Measurements from ENCODE around the gene TESK2.

TESK2 gene

GRCh38 chr1:45334308-45335245, 156.4 kb downstream of the TESK2 start:
- no peak for DNase-seq (ENCODE audit: low read depth)
- H3K4me3 ChIP-seq (ENCODE audit: control insufficient read depth, low read depth, low read length) = no peak overlapping the region
- TF ChIP-seq CTCF (IDR thresholded peaks at IDR 0.05; ENCODE audit: control insufficient read depth, insufficient read depth, low read depth, low read length, missing control alignments) = no peak

- no peak overlapping the region for H3K4me3 ChIP-seq (ENCODE audit: control insufficient read depth, low read depth, low read length)
- no peak for DNase-seq (ENCODE audit: low read depth)
- TF ChIP-seq CTCF (IDR thresholded peaks at IDR 0.05; ENCODE audit: control insufficient read depth, insufficient read depth, low read depth, low read length, missing control alignments) = no peak
Measured at GRCh38 chr1:45332346-45332720, 158.6 kb downstream of the TESK2 start.

- no peak for TF ChIP-seq CTCF (IDR thresholded peaks at IDR 0.05; ENCODE audit: control insufficient read depth, insufficient read depth, low read depth, low read length, missing control alignments)
- no peak for DNase-seq (ENCODE audit: low read depth)
- no peak overlapping the region for H3K4me3 ChIP-seq (ENCODE audit: control insufficient read depth, low read depth, low read length)
Measured at GRCh38 chr1:45331436-45332345, 159.3 kb downstream of the TESK2 start.

- TF ChIP-seq CTCF (IDR thresholded peaks at IDR 0.05; ENCODE audit: control insufficient read depth, insufficient read depth, low read depth, low read length, missing control alignments) = no peak
- no peak for DNase-seq (ENCODE audit: low read depth)
Measured at GRCh38 chr1:45329445-45329844, 161.5 kb downstream of the TESK2 start.

GRCh38 chr1:45328680-45329079, 162.3 kb downstream of the TESK2 start:
- DNase-seq (ENCODE audit: low read depth) = no peak
- no peak overlapping the region for H3K4me3 ChIP-seq (ENCODE audit: control insufficient read depth, low read depth, low read length)
- TF ChIP-seq CTCF (IDR thresholded peaks at IDR 0.05; ENCODE audit: control insufficient read depth, insufficient read depth, low read depth, low read length, missing control alignments) = no peak

More at GRCh38 chr1:45329445-45329844, 161.5 kb downstream of the TESK2 start:
- no peak overlapping the region for H3K4me3 ChIP-seq (ENCODE audit: control insufficient read depth, low read depth, low read length)

GRCh38 chr1:45327644-45328515, 163.1 kb downstream of the TESK2 start:
- no peak overlapping the region for H3K4me3 ChIP-seq (ENCODE audit: control insufficient read depth, low read depth, low read length)
- no peak for TF ChIP-seq CTCF (IDR thresholded peaks at IDR 0.05; ENCODE audit: control insufficient read depth, insufficient read depth, low read depth, low read length, missing control alignments)
- no peak for DNase-seq (ENCODE audit: low read depth)
